Measurements from ENCODE around the gene ADGRG1.
"Not testable (repeated sequence)": the region's sequence is repeated elsewhere in the genome, so short reads cannot be mapped to it uniquely, and the experiment has no call there.

Gene ADGRG1

DNA sequence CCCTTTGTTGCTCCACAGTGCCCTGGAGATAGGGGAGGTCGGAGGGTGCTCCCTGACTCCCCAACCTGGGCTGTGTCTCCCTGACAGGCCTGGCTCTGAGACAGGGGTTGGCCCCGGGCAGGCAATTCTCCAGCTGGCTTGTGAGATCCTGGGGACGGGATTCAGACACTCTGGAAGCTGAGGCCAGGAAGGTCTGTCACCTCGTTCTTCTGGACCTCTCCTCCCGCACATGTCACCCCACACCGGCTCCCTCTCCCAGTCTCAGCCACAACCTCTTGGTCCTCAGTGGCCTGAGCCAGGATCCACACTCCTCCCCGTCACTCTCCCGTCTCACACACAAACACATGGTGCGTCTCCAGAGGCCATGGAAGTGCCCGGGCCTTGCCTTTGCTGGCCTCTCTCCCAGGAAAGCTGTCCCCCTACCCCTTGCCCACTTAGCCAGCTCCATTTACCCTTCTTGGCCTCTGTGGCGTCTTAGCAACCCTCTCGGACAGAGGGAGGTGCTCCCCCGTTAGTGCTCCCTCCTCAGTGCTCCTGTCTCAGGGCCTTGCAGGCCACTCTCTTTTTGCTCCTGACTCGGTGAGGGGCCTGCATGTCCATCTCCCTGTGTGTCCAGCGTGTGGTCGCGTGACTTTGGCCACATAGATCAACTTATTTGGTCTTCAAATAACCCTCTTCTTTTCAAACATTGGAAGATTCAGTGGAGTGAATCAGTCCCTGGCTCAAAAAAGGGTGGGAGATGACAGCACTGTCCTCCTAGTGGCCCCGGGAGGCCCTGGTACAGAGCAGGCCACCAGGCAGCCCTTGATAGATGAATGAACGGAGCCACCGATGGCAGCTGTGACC lies 40.4 kb downstream of the ADGRG1 start:
- no peak for DNase-seq (ENCODE audit: low read depth in 2 of 2)
- TF ChIP-seq CTCF (IDR thresholded peaks at IDR 0.05; ENCODE audit: low read depth, low read length), result no peak
- H3K4me3 ChIP-seq (replicated peaks in 1 of 2; ENCODE audit: low read depth in 2 of 2, low read length in 2 of 2), result no peak overlapping the region

DNA sequence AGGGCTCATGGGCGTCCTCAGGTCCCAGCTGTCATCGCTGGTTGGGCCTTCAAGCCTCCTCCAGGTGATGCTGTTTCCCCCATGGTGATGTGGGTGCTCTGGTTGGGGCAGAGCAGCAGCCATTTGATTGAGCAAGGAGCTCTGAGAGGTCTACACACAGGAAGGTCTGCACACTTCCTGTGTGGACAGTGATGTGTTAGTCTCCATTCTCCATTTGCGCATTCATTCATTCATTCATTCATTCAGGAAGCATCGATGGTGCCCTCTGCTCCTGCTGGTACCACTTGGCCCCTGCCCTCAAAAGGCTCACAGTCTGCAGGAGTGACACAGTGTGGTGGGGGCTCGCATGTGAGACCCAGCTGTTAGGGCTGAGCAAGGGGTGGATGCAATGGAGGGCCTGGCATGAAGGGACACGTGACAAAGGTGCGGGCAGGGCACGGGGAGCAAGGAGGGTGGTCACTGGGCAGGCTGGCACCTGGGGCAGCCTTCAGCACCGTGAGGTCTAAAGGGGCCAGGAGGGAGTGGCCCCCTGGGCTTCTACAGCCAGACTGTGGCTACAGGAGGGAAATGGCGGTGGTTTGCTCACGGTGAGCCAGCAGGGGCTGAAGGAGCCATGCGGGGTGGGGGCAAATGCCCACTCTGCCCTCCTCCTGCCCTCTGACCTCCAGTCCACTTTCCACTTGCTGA lies 41.2 kb downstream of the ADGRG1 start:
- no peak overlapping the region for H3K4me3 ChIP-seq (replicated peaks in 1 of 2; ENCODE audit: low read depth in 2 of 2, low read length in 2 of 2)
- no peak for TF ChIP-seq CTCF (IDR thresholded peaks at IDR 0.05; ENCODE audit: low read depth, low read length)

GRCh38 chr16:57670196-57670595 lies 41.8 kb downstream of the ADGRG1 start:
- no peak for DNase-seq (ENCODE audit: low read depth in 2 of 2)
- H3K4me3 ChIP-seq (replicated peaks in 1 of 2; ENCODE audit: low read depth in 2 of 2, low read length in 2 of 2), result no peak overlapping the region
- TF ChIP-seq CTCF (IDR thresholded peaks at IDR 0.05; ENCODE audit: low read depth, low read length), result no peak

More for the DNA sequence above, 41.2 kb downstream of the ADGRG1 start:
- no peak for DNase-seq (ENCODE audit: low read depth in 2 of 2)

- DNase-seq (ENCODE audit: low read depth in 2 of 2), result peak; percentile 16 to 31
- not testable (repeated sequence) for H3K4me3 ChIP-seq (replicated peaks in 1 of 2; ENCODE audit: low read depth in 2 of 2, low read length in 2 of 2)
Observed at GRCh38 chr16:57671451-57671850, 43.0 kb downstream of the ADGRG1 start.

- no peak for DNase-seq (ENCODE audit: low read depth in 2 of 2)
- TF ChIP-seq CTCF (IDR thresholded peaks at IDR 0.05; ENCODE audit: low read depth, low read length), result no peak
- no peak overlapping the region for H3K4me3 ChIP-seq (replicated peaks in 1 of 2; ENCODE audit: low read depth in 2 of 2, low read length in 2 of 2)
Observed at GRCh38 chr16:57672416-57672815, 44.0 kb downstream of the ADGRG1 start.

- DNase-seq (ENCODE audit: low read depth in 2 of 2), result no peak
- no peak for TF ChIP-seq CTCF (IDR thresholded peaks at IDR 0.05; ENCODE audit: low read depth, low read length)
- H3K4me3 ChIP-seq (replicated peaks in 1 of 2; ENCODE audit: low read depth in 2 of 2, low read length in 2 of 2), result no peak overlapping the region
Observed at GRCh38 chr16:57672824-57673223, 44.4 kb downstream of the ADGRG1 start.

DNA sequence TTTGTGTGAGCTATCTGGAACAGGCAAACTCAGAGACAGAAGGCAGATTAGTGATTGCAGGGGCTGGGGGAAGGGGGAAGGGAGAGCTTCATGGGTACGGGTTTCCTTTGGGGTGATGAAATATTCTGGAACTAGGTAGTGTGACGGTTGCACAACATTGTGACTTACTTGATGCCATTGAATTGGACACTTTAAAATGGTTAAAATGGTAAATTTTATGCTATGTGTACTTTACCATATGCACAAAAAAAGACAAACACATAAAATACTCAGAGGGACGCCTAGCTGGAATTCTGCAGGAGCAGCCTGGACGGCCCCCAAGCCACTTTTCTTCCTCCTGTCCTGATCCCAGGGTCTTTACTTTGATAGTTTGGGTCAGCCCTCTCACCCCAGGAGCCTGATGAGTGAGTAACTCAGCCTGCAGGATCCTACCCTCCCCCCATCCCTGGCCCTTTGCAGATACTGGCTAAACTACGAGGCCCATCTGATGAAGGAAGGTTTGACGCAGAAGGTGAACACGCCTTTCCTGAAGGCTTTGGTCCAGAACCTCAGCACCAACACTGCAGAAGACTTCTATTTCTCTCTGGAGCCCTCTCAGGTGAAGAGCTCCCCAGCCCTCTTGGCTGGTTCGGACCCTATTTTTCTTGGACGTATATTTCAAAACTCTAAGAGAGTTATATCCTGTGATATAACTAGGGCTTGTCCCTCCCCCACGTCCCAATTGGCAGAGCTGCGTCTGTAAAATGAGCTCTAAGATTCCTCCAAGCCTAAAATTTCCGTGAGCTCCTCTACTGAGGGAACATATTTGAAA lies 47.5 kb downstream of the ADGRG1 start:
- no peak for TF ChIP-seq CTCF (IDR thresholded peaks at IDR 0.05; ENCODE audit: low read depth, low read length)
- no peak overlapping the region for H3K4me3 ChIP-seq (replicated peaks in 1 of 2; ENCODE audit: low read depth in 2 of 2, low read length in 2 of 2)
- DNase-seq (ENCODE audit: low read depth in 2 of 2), result peak; percentile 19 to 57

Measured in cardiac fibroblast (primary cell).